ENCODE measurements around the gene FMN2. TPM values are rescaled to one million over a fixed set of nuclear protein-coding genes. Genes with fewer than 3 reads are reported as not detected.
"Not testable (repeated sequence)": the region's sequence is repeated elsewhere in the genome, so short reads cannot be mapped to it uniquely, and the experiment has no call there.

The FMN2 gene
- total RNA-seq, 3 donors from 2014 or later = 0.96 to 30.4 (median 3.5) TPM

GRCh38 chr1:240254778-240255291 is 163.2 kb downstream of the FMN2 start:
- ATAC-seq (no peak), DNase-seq (no peak)
- Histone ChIP-seq H3K4me3 (no peak overlapping the region), H3K36me3 (ENCODE audit: low read depth) (no peaks in the 10 kb centered on the region), H3K4me1 (ENCODE audit: low read depth) (no peaks in the 10 kb centered on the region), H3K9me3 (no peaks in the 10 kb centered on the region)
- intact Hi-C loops (cut with DNase I, micrococcal nuclease) = no loop called here
- TF ChIP-seq, protein P1, sequence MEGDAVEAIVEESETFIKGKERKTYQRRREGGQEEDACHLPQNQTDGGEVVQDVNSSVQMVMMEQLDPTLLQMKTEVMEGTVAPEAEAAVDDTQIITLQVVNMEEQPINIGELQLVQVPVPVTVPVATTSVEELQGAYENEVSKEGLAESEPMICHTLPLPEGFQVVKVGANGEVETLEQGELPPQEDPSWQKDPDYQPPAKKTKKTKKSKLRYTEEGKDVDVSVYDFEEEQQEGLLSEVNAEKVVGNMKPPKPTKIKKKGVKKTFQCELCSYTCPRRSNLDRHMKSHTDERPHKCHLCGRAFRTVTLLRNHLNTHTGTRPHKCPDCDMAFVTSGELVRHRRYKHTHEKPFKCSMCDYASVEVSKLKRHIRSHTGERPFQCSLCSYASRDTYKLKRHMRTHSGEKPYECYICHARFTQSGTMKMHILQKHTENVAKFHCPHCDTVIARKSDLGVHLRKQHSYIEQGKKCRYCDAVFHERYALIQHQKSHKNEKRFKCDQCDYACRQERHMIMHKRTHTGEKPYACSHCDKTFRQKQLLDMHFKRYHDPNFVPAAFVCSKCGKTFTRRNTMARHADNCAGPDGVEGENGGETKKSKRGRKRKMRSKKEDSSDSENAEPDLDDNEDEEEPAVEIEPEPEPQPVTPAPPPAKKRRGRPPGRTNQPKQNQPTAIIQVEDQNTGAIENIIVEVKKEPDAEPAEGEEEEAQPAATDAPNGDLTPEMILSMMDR (IDR thresholded peaks at IDR 0.05) = no peak

- intact Hi-C loops (cut with DNase I, micrococcal nuclease) = no loop called here
These were observed 164.2 kb downstream of the FMN2 start for GRCh38 chr1:240255922-240256321.

GRCh38 chr1:240256836-240257503 is 165.3 kb downstream of the FMN2 start:
- DNase-seq (no peak), ATAC-seq (no peak)
- TF ChIP-seq, protein P1 (IDR thresholded peaks at IDR 0.05) = no peak
- H3K4me1 ChIP-seq (ENCODE audit: low read depth) = no peaks in the 10 kb centered on the region
- no peaks in the 10 kb centered on the region for H3K36me3 ChIP-seq (ENCODE audit: low read depth)
- intact Hi-C loops (cut with DNase I, micrococcal nuclease) = no loop called here
- no peaks in the 10 kb centered on the region for H3K9me3 ChIP-seq
- no peak overlapping the region for H3K4me3 ChIP-seq

More at GRCh38 chr1:240255922-240256321, 164.2 kb downstream of the FMN2 start:
- Histone ChIP-seq H3K4me1 (ENCODE audit: low read depth) (no peaks in the 10 kb centered on the region), H3K36me3 (ENCODE audit: low read depth) (no peaks in the 10 kb centered on the region), H3K4me3 (no peak overlapping the region), H3K9me3 (no peaks in the 10 kb centered on the region)
- no peak for DNase-seq
- no peak for ATAC-seq
- TF ChIP-seq, protein P1 (IDR thresholded peaks at IDR 0.05) = no peak

DNA sequence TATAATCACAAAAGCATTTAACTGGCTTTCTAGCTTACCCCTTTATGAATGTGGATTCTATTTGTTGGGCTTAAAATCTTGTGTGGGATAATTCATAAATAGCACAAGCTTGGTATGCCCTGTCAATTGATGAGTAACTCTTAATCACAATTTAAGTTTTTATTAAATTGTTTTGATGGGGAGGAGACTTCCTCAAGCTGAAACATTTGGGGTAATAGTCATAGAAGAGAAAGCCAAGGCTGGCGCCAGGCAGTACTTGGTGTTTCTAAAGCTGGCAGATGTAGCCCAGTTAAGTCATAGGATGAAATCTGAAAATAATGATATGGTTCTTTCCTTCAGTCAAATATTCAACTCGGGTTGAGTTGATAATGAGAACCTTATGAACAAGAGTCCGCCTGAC is 167.2 kb downstream of the FMN2 start:
- intact Hi-C loops (cut with DNase I, micrococcal nuclease) = no loop called here
- Histone ChIP-seq H3K36me3 (ENCODE audit: low read depth) (no peaks in the 10 kb centered on the region), H3K4me3 (no peak overlapping the region), H3K9me3 (no peaks in the 10 kb centered on the region), H3K4me1 (ENCODE audit: low read depth) (no peaks in the 10 kb centered on the region)
- TF ChIP-seq, protein P1 (IDR thresholded peaks at IDR 0.05) = no peak
- DNase-seq = no peak
- no peak for ATAC-seq

DNA sequence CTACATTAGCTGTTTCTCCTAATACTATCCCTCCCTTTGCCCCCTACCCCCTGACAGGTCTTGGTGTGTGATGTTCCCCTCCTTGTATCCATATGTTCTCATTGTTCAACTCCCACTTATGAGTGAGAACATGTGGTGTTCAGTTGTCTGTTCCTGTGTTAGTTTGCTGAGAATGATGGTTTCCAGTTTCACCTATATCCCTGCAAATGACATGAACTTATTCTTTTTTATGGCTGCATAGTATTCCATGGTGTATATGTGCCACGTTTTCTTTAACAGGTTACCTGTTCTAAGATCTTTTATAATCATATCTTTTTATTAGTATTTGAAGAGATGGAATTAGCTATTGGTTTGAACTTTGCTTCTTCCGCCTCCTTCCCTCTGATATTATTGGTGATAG is 172.8 kb downstream of the FMN2 start:
- H3K4me3 ChIP-seq; intact Hi-C loops (cut with DNase I, micrococcal nuclease); H3K4me1 ChIP-seq (ENCODE audit: low read depth); ATAC-seq; H3K36me3 ChIP-seq (ENCODE audit: low read depth); DNase-seq: not testable (repeated sequence)
- peaks cover 11% of the 10 kb centered on the region for H3K9me3 ChIP-seq

GRCh38 chr1:240271081-240271480 is 179.4 kb downstream of the FMN2 start:
- Histone ChIP-seq H3K36me3 (ENCODE audit: low read depth) (no peaks in the 10 kb centered on the region), H3K9me3 (peaks cover 8% of the 10 kb centered on the region), H3K4me3 (no peak overlapping the region), H3K4me1 (ENCODE audit: low read depth) (no peaks in the 10 kb centered on the region)
- intact Hi-C loops (cut with DNase I, micrococcal nuclease) = no loop called here
- TF ChIP-seq, protein P1 (IDR thresholded peaks at IDR 0.05) = no peak
- ATAC-seq (no peak), DNase-seq (no peak)
